Colonic mucosa (tissue), 4 donors: Measurements from ENCODE around the gene MUC22. TPM values are rescaled to one million over a fixed set of nuclear protein-coding genes. Genes with fewer than 3 reads are reported as not detected.

Source experiments
- DNase-seq: peaks from one replicate; pipeline ENCODE4 v3.0.0-alpha.2; 2020
- H3K27ac ChIP-seq: fragments of 200-600 bp; one replicate; pipeline ENCODE4 v1.8.0; 2021
- H3K27me3 ChIP-seq: fragments of 200-600 bp; one replicate; pipeline ENCODE4 v1.8.0; 2021
- H3K36me3 ChIP-seq: fragments of 200-600 bp; one replicate; pipeline ENCODE4 v1.8.0; 2021
- H3K4me1 ChIP-seq: fragments of 200-600 bp; one replicate; pipeline ENCODE4 v1.8.0; 2021; ENCODE audit warnings: mild to moderate bottlenecking
- H3K4me3 ChIP-seq: fragments of 200-600 bp; one replicate; pipeline ENCODE4 v1.8.0; 2021
- H3K9ac ChIP-seq, 2 donors: one replicate each; pipeline ENCODE4 v1.7.0; 2013; ENCODE audit warnings: control low read depth in 2 of 2, low read depth in 2 of 2, low read length in 2 of 2
- H3K9me3 ChIP-seq: fragments of 200-600 bp; one replicate; pipeline ENCODE4 v1.8.0; 2021
- intact Hi-C: fragments of 100-400 bp; cut with DNase I; formaldehyde crosslinking; loops from one replicate; pipeline ENCODE4 v1.14.1; 2022
- total RNA-seq, 2 donors: library from RNA; stranded (reverse); fragmentation: NEBNext Ultra II Directional in 1 of 2; extraction: Animal tissue kit (Norgen Biotek cat#: 25700) in 1 of 2; gene quantifications; one replicate each; pipeline ENCODE4 v1.2.1, GENCODE V29; 2021
- TF ChIP-seq, protein P1 (sequence below): fragments of 200-600 bp; IDR thresholded peaks from one replicate; pipeline ENCODE4 v1.8.0; 2022; ENCODE audit warnings: antibody characterized with exemption, mild to moderate bottlenecking
- donor health status: healthy.
- donor health status: DM: no; HTN: no; CAD: no.
- donor health status: DM: no; HTN: no; CAD: no.

The MUC22 gene
- total RNA-seq, 2 donors from 2014 or later = not detected

DNA sequence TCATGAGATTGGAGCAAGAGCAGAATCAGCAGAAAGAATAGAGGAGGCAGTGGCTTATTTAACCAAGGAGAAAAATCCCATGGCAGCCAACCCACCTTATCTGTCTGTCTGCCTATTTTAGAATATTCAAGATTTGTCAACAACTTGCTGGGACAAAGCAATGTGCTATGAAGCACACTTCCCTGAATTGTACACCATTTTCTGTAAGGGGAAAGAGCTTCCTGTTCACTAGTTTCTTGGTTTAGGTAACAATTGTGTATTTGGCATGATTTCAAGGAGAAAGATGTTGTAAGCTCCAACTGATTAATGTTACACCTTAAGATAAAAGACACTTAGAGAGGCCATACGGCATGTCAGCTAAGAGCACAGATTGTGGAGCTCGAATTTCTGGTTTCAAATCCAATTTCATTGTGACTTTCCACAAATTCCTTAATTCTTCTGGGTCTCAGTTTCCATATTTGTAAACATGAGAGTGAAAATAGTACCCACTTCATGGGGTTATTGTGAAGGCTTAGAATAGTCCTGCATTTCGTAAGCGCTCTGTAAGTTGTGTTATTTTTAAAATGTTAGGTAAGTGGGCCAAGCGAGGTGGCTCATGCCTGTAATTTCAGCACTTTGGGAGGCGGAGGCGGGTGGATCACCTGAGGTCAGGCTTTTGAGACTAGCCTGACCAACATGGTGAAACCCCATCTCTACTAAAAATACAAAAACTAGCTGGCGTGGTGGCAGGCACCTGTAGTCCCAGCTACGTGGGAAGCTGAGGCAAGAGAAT lies 4.8 kb upstream of the MUC22 start:
- Histone ChIP-seq H3K4me1 (no peaks in the 10 kb centered on the region), H3K9me3 (no peaks in the 10 kb centered on the region), H3K27me3 (no peaks in the 10 kb centered on the region), H3K27ac (no peak overlapping the region), H3K36me3 (no peaks in the 10 kb centered on the region), H3K4me3 (no peak overlapping the region), H3K9ac (no peak overlapping the region)
- intact Hi-C loops = no loop called here
- TF ChIP-seq, protein P1, sequence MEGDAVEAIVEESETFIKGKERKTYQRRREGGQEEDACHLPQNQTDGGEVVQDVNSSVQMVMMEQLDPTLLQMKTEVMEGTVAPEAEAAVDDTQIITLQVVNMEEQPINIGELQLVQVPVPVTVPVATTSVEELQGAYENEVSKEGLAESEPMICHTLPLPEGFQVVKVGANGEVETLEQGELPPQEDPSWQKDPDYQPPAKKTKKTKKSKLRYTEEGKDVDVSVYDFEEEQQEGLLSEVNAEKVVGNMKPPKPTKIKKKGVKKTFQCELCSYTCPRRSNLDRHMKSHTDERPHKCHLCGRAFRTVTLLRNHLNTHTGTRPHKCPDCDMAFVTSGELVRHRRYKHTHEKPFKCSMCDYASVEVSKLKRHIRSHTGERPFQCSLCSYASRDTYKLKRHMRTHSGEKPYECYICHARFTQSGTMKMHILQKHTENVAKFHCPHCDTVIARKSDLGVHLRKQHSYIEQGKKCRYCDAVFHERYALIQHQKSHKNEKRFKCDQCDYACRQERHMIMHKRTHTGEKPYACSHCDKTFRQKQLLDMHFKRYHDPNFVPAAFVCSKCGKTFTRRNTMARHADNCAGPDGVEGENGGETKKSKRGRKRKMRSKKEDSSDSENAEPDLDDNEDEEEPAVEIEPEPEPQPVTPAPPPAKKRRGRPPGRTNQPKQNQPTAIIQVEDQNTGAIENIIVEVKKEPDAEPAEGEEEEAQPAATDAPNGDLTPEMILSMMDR = no peak
- no peak for DNase-seq

DNA sequence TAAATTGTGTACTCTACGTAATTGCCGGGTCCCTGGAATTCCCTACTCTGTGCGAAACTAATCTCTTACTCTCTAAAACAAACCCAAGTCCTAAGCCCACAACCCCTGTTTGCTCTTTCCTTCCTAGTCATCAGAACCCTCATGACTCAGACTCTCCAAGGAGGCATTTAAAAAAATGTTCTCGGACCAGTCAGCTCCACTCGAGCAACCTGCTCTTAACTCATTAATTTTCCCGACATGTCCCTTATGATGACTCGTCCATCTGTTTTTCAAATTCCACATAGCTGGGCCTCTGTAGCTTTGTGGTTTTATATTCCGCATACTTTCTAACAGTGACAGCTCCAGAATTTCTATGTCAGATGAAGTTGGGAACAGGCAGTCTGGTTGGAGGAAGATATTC lies 2.6 kb upstream of the MUC22 start:
- Histone ChIP-seq H3K4me1 (no peaks in the 10 kb centered on the region), H3K27ac (no peak overlapping the region), H3K27me3 (no peaks in the 10 kb centered on the region), H3K9me3 (no peaks in the 10 kb centered on the region), H3K4me3 (no peak overlapping the region), H3K9ac (no peak overlapping the region), H3K36me3 (no peaks in the 10 kb centered on the region)
- intact Hi-C loops = no loop called here
- TF ChIP-seq, protein P1 = no peak
- no peak for DNase-seq

DNA sequence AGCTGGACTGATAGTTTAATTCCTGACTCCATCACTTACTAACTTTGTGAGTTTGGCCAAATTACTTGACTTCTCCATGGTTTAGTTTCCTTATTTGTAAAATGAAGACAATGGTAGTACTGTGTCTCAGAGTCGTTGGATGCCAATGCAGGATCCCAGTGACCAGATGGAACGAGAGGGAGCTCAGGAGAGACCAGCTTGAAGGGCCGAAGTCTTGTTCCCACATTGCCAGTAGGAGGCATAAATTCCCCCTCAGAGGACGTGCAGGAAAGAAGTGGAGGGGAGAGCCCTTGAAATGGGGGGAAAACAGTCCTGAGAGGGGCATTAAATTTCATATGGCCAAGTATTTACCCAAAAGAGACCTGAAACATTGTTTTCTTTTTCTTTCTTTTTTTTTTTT lies 2.1 kb upstream of the MUC22 start:
- H3K27me3 ChIP-seq = no peaks in the 10 kb centered on the region
- no peaks in the 10 kb centered on the region for H3K36me3 ChIP-seq
- TF ChIP-seq, protein P1 = no peak
- H3K9ac ChIP-seq = no peak overlapping the region
- H3K4me1 ChIP-seq = no peaks in the 10 kb centered on the region
- DNase-seq = no peak
- H3K4me3 ChIP-seq = no peak overlapping the region
- no peak overlapping the region for H3K27ac ChIP-seq
- intact Hi-C loops = no loop called here
- H3K9me3 ChIP-seq = no peaks in the 10 kb centered on the region

DNA sequence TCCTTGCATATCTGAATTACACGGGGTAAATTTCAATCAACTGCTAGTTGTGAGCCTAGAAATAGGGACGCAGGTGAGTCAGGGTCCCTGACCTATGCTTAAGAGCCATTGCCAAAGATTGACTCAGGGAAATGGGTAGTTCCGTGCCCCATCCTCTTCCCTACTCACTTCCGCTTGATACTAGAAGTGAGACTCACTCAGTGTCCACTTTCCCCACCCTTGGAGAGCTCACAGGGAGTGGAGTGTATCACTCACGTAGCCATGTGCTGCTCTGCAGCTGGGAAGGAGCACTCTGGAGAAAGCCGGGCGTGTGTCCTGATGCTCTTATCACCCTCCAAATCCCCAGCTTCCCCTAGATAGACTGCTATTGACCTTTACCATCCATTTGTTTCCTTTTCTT lies 543 bp upstream of the MUC22 start:
- no peak overlapping the region for H3K4me3 ChIP-seq
- intact Hi-C loops = no loop called here
- no peaks in the 10 kb centered on the region for H3K9me3 ChIP-seq
- DNase-seq = no peak
- no peaks in the 10 kb centered on the region for H3K36me3 ChIP-seq
- H3K9ac ChIP-seq = no peak overlapping the region
- no peaks in the 10 kb centered on the region for H3K27me3 ChIP-seq
- H3K4me1 ChIP-seq = no peaks in the 10 kb centered on the region
- TF ChIP-seq, protein P1 = no peak
- H3K27ac ChIP-seq = no peak overlapping the region

GRCh38 chr6:31011153-31011552 lies 879 bp downstream of the MUC22 start:
- intact Hi-C loops = no loop called here
- TF ChIP-seq, protein P1 = no peak
- H3K27me3 ChIP-seq = no peaks in the 10 kb centered on the region
- no peaks in the 10 kb centered on the region for H3K4me1 ChIP-seq
- no peaks in the 10 kb centered on the region for H3K9me3 ChIP-seq
- H3K9ac ChIP-seq = no peak overlapping the region
- H3K4me3 ChIP-seq = no peak overlapping the region
- H3K36me3 ChIP-seq = no peaks in the 10 kb centered on the region
- no peak overlapping the region for H3K27ac ChIP-seq
- DNase-seq = no peak
